K562 (cell line): Measurements from ENCODE around the gene S100A8. TPM values are rescaled to one million over a fixed set of nuclear protein-coding genes. Genes with fewer than 3 reads are reported as not detected.

Experiments used
- ATAC-seq: fragments of 200-7000 bp; cut with Tn5 transposase; 3 replicates; pipeline ENCODE4 v1.9.1; 2020; ENCODE audit warnings: moderate library complexity
- BruUV-seq: library from RNA; stranded (reverse); fragments of 400-500 nt; replicated peaks from 2 replicates; lab custom pipeline; 2021; lab: Mats Ljungman, UMichigan
- CTCF ChIA-PET: fragments of 300-600 bp; formaldehyde crosslinking; extraction: SDS; loops from one replicate; lab custom pipeline; 2021; ENCODE audit warnings: low intra/inter-chr PET ratio; lab: Yijun Ruan, JAX
- POLR2A ChIA-PET: fragments of 300-600, 350-650 bp; sonication (Branson Sonifier 250); formaldehyde crosslinking; extraction: SDS; loops from one replicate; lab custom pipeline; 2021; ENCODE audit warnings: antibody characterized with exemption, inconsistent platforms; lab: Yijun Ruan, JAX
- DNase-seq, 4 experiments: peaks; one replicate each; pipeline versions ENCODE4 v3.0.0 to v3.0.0-alpha.2; 2011 to 2018; ENCODE audit warnings: low spot score in 3 of 4, mixed read lengths in 3 of 4; ENCODE audit errors: extremely low read depth in 1 of 4
- FAIRE-seq: peaks from 2 replicates; lab custom pipeline; 2011; peaks lifted over from hg19 to GRCh38; lab: Jason Lieb, UNC
- H2AFZ ChIP-seq: 2 replicates; pipeline ENCODE4 v1.6.0; 2011; ENCODE audit warnings: low read depth, low read length, control low read depth, inconsistent platforms
- H3K27ac ChIP-seq: fragments of 200-600 bp; 3 replicates; pipeline ENCODE4 v1.8.0; 2011; ENCODE audit warnings: low read depth, mild to moderate bottlenecking, control low read depth, inconsistent platforms, low read length, moderate library complexity, mixed read lengths; ENCODE audit errors: extremely low read depth
- H3K27me3 ChIP-seq, 2 experiments: fragments of 300-600 bp in 1 of 2; 2 replicates in 1 of 2; 3 replicates in 1 of 2; pipeline versions ENCODE4 v1.6.0 to v1.8.0; 2011; ENCODE audit warnings: inconsistent platforms in 2 of 2, low read length in 2 of 2, mild to moderate bottlenecking in 1 of 2, mixed read lengths in 1 of 2, moderate library complexity in 1 of 2; ENCODE audit not compliant: control insufficient read depth in 2 of 2, insufficient read depth in 2 of 2
- H3K36me3 ChIP-seq: fragments of 300-600 bp; 3 replicates; pipeline ENCODE4 v1.8.0; 2011; ENCODE audit warnings: mild to moderate bottlenecking, low read length, inconsistent platforms; ENCODE audit not compliant: control insufficient read depth, insufficient read depth
- H3K4me1 ChIP-seq, 2 experiments: fragments of 200-600 bp in 1 of 2; replicated peaks in 1 of 2; 2 replicates in 1 of 2; 3 replicates in 1 of 2; pipeline versions ENCODE4 v1.5.1 to v1.8.0; 2011; ENCODE audit warnings: inconsistent platforms in 2 of 2, low read length in 2 of 2, mild to moderate bottlenecking in 1 of 2, mixed read lengths in 1 of 2, moderate library complexity in 1 of 2; ENCODE audit not compliant: control insufficient read depth in 2 of 2, insufficient read depth in 2 of 2
- H3K4me2 ChIP-seq: 2 replicates; pipeline ENCODE4 v1.6.1; 2011; ENCODE audit warnings: low read length, control low read depth, inconsistent platforms, mixed read lengths; ENCODE audit not compliant: insufficient read depth
- H3K4me3 ChIP-seq: fragments of 200-600 bp; sonication (generic), shearing (Covaris generic); 2 replicates; pipeline ENCODE4 v1.5.1; 2016; ENCODE audit warnings: control low read depth, inconsistent platforms
- H3K79me2 ChIP-seq: fragments of 200-600 bp; 3 replicates; pipeline ENCODE4 v1.8.0; 2011; ENCODE audit warnings: low read length, inconsistent platforms; ENCODE audit not compliant: control insufficient read depth, insufficient read depth
- H3K9ac ChIP-seq, 2 experiments: 2 replicates each; pipeline versions ENCODE4 v1.6.0 to v1.6.1; 2011; ENCODE audit warnings: low read depth in 2 of 2, low read length in 2 of 2, control low read depth in 1 of 2, inconsistent platforms in 1 of 2, mild to moderate bottlenecking in 1 of 2, mixed read lengths in 1 of 2; ENCODE audit not compliant: insufficient read depth in 1 of 2
- H3K9me1 ChIP-seq: one replicate; pipeline ENCODE4 v1.6.0; 2011; ENCODE audit warnings: inconsistent platforms, mild to moderate bottlenecking, low read length, moderate library complexity; ENCODE audit not compliant: control insufficient read depth, insufficient read depth
- H3K9me3 ChIP-seq: replicated peaks from 2 replicates; pipeline ENCODE4 v1.5.1; 2011; ENCODE audit warnings: low read depth, low read length, inconsistent platforms; ENCODE audit not compliant: control insufficient read depth, insufficient read depth
- H4K20me1 ChIP-seq: replicated peaks from 2 replicates; pipeline ENCODE4 v1.6.1; 2011; ENCODE audit warnings: low read length, inconsistent platforms, mixed read lengths; ENCODE audit not compliant: control insufficient read depth, insufficient read depth
- CHD4 ChIP-seq: fragments of 200-600 bp; sonication (generic); IDR thresholded peaks from 3 replicates; pipeline ENCODE4 v1.6.1; 2012; ENCODE audit warnings: low read depth, mild to moderate bottlenecking, mixed read lengths, low read length, inconsistent platforms; ENCODE audit not compliant: insufficient read depth, insufficient replicate concordance, poor library complexity, severe bottlenecking
- HDAC3 ChIP-seq: fragments of 450-650 bp; IDR thresholded peaks from 2 replicates; pipeline ENCODE4 v1.6.1; 2018; ENCODE audit warnings: borderline replicate concordance, mild to moderate bottlenecking, moderate library complexity; ENCODE audit not compliant: partially characterized antibody
- HNRNPK ChIP-seq: fragments of 200-400 bp; formaldehyde crosslinking; IDR thresholded peaks from one replicate; pipeline ENCODE4 v1.6.1; 2018; ENCODE audit warnings: mild to moderate bottlenecking, low read depth, low read length; ENCODE audit not compliant: poor library complexity, severe bottlenecking
- KDM1A ChIP-seq, 2 experiments: fragments of 450-650 bp; IDR thresholded peaks; 2 replicates each; pipeline ENCODE4 v1.6.1; 2016; ENCODE audit warnings: mild to moderate bottlenecking in 2 of 2
- MAZ ChIP-seq, 2 experiments: fragments of 450-650 bp in 1 of 2; sonication (generic) in 1 of 2; formaldehyde crosslinking; IDR thresholded peaks in 1 of 2; conservative IDR thresholded peaks in 1 of 2; 2 replicates each; pipeline versions ENCODE4 v1.4.0 to v1.5.0; 2020; ENCODE audit warnings: mild to moderate bottlenecking in 1 of 2, missing genetic modification reagents in 1 of 2
- NFYB ChIP-seq: IDR thresholded peaks from 2 replicates; pipeline ENCODE4 v1.6.1; 2011; ENCODE audit warnings: mild to moderate bottlenecking, moderate library complexity; ENCODE audit not compliant: insufficient read length; ENCODE audit errors: extremely low read depth
- SMAD3 ChIP-seq: fragments of 450-650 bp; formaldehyde crosslinking; conservative IDR thresholded peaks from 2 replicates; pipeline ENCODE4 v1.4.0; 2020; ENCODE audit warnings: mild to moderate bottlenecking
- SMC3 ChIP-seq: conservative IDR thresholded peaks from 2 replicates; pipeline ENCODE4 v1.6.1; 2011; ENCODE audit warnings: low read depth, low read length, improper control_type of control experiment; ENCODE audit not compliant: insufficient read depth
- WHSC1 ChIP-seq: IDR thresholded peaks from one replicate; pipeline ENCODE4 v1.6.1; 2012; ENCODE audit warnings: low read length, control low read depth, inconsistent platforms
- ZNF311 ChIP-seq: fragments of 250-450 bp; sonication (Bioruptor Pico); IDR thresholded peaks from 2 replicates; pipeline ENCODE4 v1.4.0; 2020; ENCODE audit warnings: mild to moderate bottlenecking, moderate library complexity
- WGBS: fragments of 100-300 bp; shearing (Covaris generic); methylation state at CpG from one replicate; pipeline ENCODE4 v1.1.6; 2016; ENCODE audit warnings: low coverage, mixed read lengths; ENCODE audit not compliant: insufficient coverage; ENCODE audit errors: missing lambda C conversion rate; 5-methylcytosine and 5-hydroxymethylcytosine counted together
- in situ Hi-C: fragments of 300-500 bp; cut with MboI; formaldehyde crosslinking; loops from 4 replicates; pipeline ENCODE4 v1.15.0; 2018; ENCODE audit warnings: inconsistent platforms, mixed read lengths
- intact Hi-C: fragments of 100-400 bp; cut with micrococcal nuclease; formaldehyde crosslinking; loops from 2 replicates; pipeline ENCODE4 v1.14.2; 2022
- polyA plus RNA-seq, 8 experiments: library from polyadenylated mRNA; depleted of rRNA in 4 of 8; stranded (reverse) in 5 of 8; unstranded in 3 of 8; fragments of >200 nt; fragmentation: Nextera tagmentation in 2 of 8; fragmentation: Illumina TruSeq in 1 of 8; extraction: Ambion mirVana in 2 of 8; extraction: Trizol in 1 of 8; gene quantifications; 2 replicates each; pipeline versions ENCODE4 v1.2.1 to v1.2.3, GENCODE V29; 2011 to 2014; ENCODE audit warnings: inconsistent platforms in 1 of 8, missing spikeins in 1 of 8
- total RNA-seq, 7 experiments: library from RNA; depleted of rRNA in 6 of 7; stranded (reverse); fragments of >200 nt in 6 of 7; fragmentation: Illumina TruSeq in 2 of 7; extraction: Trizol in 2 of 7; gene quantifications; 2 replicates each; pipeline versions ENCODE4 v1.2.1 to v1.2.3, GENCODE V29; 2011 to 2021; ENCODE audit warnings: low replicate concordance in 1 of 7
- TF ChIP-seq, protein P1 (sequence below), 3 experiments: IDR thresholded peaks in 2 of 3; conservative IDR thresholded peaks in 1 of 3; 2 replicates each; pipeline ENCODE4 v1.5.1; 2011 to 2012; ENCODE audit warnings: low read length in 3 of 3, mild to moderate bottlenecking in 3 of 3, control low read depth in 2 of 3, improper control_type of control experiment in 1 of 3, inconsistent platforms in 1 of 3, low read depth in 1 of 3, mixed read lengths in 1 of 3, moderate library complexity in 1 of 3; ENCODE audit not compliant: insufficient read depth in 2 of 3

Gene S100A8
- total and polyA plus RNA-seq, 9 of the 15 experiments (the other 6 are each of a cell fraction or from before 2014, with no cell fraction given), result 0.15 to 0.60 TPM; not detected in 7

DNA sequence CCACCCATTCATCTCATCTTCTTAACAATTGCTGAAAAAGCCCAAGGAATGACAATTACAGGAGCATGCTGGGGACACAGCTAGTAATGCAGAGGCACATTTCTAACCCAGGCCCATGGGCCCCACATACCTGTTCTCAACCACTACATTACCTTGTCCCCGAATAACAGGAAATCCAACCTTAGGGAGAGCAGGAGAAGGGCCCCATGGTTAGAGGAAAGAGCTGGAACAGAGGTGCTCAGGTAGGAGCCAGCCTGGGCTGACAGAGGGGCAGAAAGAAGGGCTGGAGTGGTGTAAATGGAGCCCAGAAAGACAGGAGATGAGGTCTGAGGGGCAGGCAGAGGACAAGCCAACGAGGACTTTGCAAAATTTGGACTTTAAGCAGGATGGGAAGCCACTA, 11.4 kb upstream of the S100A8 start:
- Histone ChIP-seq H2AFZ (no peak overlapping the region), H3K9ac (no peak overlapping the region), H3K4me1 (no peaks in the 10 kb centered on the region; a peak in 1 of 5 replicates), H3K4me2 (no peak overlapping the region), H3K79me2 (no peaks in the 10 kb centered on the region), H3K4me3 (no peak overlapping the region), H3K27ac (no peak overlapping the region), H4K20me1 (peaks cover 4% of the 10 kb centered on the region; the same call in 1 of the 2 replicates), H3K27me3 (peaks cover 16 to 49% of the 10 kb centered on the region in 2 experiments; a peak in 4 of 5 replicates), H3K9me1 (no peaks in the 10 kb centered on the region), H3K9me3 (no peaks in the 10 kb centered on the region), H3K36me3 (no peaks in the 10 kb centered on the region)
- intact Hi-C loops, result no loop called here
- BruUV-seq, result no TSS peak
- ATAC-seq (no peak), DNase-seq (no peak), FAIRE-seq (no peak)
- in situ Hi-C loops, result no loop called here
- TF ChIP-seq MAZ (CRISPR knock-in tag; conservative IDR thresholded peaks at IDR 0.05 in 1 of 2, IDR thresholded peaks at IDR 0.05 in 1 of 2) (no peak), HNRNPK (no peak), NFYB (no peak), SMAD3 (CRISPR knock-in tag) (no peak), KDM1A (IDR thresholded peaks at IDR 0.05) (no peak), ZNF311 (no peak), CHD4 (no peak), HDAC3 (no peak), SMC3 (no peak), WHSC1 (no peak)
- TF ChIP-seq, protein P1, sequence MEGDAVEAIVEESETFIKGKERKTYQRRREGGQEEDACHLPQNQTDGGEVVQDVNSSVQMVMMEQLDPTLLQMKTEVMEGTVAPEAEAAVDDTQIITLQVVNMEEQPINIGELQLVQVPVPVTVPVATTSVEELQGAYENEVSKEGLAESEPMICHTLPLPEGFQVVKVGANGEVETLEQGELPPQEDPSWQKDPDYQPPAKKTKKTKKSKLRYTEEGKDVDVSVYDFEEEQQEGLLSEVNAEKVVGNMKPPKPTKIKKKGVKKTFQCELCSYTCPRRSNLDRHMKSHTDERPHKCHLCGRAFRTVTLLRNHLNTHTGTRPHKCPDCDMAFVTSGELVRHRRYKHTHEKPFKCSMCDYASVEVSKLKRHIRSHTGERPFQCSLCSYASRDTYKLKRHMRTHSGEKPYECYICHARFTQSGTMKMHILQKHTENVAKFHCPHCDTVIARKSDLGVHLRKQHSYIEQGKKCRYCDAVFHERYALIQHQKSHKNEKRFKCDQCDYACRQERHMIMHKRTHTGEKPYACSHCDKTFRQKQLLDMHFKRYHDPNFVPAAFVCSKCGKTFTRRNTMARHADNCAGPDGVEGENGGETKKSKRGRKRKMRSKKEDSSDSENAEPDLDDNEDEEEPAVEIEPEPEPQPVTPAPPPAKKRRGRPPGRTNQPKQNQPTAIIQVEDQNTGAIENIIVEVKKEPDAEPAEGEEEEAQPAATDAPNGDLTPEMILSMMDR (IDR thresholded peaks at IDR 0.05 in 2 of 3, conservative IDR thresholded peaks at IDR 0.05 in 1 of 3; ENCODE audit: insufficient read depth in 2 of 3, low read depth in 1 of 3, low read length in 3 of 3), result no peak
- 0% methylated on average over 2 of the region's 2 CpGs for WGBS
- ChIA-PET CTCF (interaction anchor here (3.3 kb wide), 1 partner anchor 92 kb away, joined by 28 read pairs; no protein-coding TSS in a partner anchor), POLR2A (no interaction called here)
